GM18526 (cell line): ENCODE data around the gene ALDOB.

Experiments
- POLR2A ChIP-seq: IDR thresholded peaks from 3 replicates; pipeline ENCODE4 v1.6.1; 2011; ENCODE audit not compliant: insufficient read length; ENCODE audit errors: extremely low read depth

The ALDOB gene

DNA sequence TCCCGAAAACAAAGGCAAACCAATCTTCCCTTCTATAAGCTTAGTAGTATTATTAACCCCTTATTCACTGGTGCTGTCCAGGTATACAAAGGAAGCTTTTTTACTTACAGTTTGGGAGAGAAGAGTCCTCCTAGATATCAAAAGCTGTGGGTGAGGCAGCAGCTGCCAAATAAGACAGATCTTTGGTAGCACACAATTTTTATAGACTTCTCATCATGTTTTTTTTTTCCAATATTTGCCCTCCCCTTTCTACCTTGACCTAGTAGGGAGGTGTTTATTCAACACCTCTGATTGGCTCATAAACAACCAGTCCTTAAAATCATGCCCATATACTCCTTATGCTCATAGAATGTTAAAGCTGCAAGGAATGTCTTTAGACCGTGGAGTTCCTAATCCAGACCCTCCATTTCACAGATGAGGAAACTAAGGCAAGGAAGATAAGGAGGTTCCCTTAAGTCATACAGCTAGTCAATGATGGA, at the start of gene ALDOB:
Gene ALDOB (minus strand): TSS at position 174 of the 479 bp plus-strand sequence. CDS start 4,887 bp downstream, outside the sequence.
- TF ChIP-seq POLR2A, result no peak

DNA sequence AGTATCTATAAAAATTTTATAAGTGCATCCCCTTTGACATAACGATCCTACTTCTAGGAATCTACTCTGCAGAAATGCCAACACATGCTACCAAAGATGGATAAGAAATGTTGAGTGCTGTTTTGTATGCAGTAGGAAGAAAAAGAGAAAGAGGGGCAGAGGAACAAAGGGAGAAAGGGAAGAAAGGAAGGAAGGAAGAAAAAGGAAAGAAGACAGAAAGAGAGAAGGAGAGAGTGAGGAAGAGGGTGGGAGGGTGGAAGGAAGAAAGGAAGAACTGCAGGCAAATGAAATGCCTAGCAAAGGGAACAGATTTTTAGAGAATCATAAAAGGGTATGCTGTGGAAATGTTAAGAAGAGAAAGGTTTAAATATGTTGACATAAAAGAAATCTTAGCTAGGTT, 48.5 kb upstream of the ALDOB start:
- no peak for TF ChIP-seq POLR2A

DNA sequence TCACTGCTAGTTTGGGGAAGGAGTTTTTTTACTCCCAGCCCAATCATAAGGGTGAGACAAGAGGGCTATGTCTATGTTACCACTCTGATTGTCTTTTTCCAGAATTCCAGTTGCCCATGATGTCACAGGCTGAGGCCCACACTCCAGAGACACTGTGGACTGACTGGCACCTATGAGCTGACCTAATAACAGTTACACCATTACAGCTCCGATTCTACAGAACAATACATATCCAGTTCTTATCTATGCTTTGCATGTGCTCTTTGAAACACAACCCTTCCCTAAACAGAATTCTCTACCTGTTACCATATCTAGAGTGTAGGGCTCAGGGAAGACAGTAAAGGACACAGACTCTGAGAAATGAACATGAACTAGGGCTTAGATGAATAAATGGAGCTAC, 45.7 kb upstream of the ALDOB start:
- no peak for TF ChIP-seq POLR2A

DNA sequence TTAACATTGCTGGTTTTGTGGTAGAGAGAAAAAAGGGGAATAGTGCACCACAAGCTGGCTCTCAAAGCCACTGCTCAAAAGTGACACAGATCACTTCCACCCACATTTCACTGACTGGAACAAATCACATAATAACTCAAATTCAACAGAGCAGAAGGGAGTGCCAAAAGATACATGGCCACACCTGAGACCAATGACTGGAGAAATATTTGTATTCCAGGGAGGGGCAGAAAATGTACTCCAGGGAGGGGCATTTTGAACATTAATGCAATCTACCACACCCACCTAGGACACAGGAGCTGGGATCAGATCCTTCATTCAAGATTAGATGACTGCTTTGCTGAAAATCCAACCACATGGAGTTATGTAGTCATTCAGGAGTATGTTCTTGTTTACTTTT, 44.8 kb upstream of the ALDOB start:
- no peak for TF ChIP-seq POLR2A

DNA sequence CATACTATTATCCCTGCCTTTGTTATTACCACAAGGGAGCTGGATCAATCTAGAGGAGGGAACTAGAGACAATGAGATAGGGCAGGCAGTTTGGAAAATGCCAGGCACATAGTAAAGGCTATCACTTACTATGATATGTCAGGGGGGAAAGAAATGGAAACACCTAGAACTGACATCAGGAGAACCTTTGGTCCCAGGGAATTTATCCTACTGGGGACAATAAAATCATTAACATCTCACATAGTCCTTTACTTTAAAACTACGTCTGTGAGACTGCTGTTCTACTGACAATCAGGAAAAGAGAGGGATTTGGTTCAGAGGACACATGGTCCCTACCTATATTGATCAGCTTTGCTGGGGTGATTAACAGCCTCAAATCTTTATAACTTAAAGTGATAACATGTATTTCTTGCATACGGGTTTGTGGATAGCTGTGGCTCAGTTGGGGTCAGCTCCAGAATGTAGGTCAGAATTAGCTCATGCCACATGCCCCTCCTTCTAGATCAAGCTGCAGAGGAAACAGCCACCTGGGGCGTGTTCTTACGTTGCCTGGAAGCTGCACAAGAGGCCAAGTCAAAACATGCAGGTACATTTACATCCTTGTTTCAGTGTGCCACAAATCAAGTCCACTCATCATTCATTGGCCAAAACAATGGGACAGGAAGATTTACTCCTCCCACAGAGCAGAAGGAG, 43.9 kb upstream of the ALDOB start:
- no peak for TF ChIP-seq POLR2A

DNA sequence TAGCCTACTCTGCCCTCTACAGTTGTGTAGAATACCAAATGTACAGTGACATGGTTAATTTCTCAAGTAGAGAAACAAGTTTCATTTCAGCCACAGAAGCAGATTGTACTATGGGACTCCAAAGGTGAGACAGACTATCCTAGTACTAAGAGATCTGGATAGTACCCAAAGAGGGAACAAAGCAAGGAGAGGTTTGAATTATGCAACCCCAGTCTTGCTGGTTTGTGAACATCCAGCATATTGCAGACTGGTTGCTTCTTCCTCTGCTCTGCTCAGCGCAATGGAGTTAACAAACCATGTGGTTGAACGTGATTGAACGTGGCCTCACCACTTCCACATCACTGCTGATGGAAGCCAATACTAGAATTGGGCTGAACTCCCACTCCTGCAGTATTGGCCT, 43.3 kb upstream of the ALDOB start:
- TF ChIP-seq POLR2A, result no peak

DNA sequence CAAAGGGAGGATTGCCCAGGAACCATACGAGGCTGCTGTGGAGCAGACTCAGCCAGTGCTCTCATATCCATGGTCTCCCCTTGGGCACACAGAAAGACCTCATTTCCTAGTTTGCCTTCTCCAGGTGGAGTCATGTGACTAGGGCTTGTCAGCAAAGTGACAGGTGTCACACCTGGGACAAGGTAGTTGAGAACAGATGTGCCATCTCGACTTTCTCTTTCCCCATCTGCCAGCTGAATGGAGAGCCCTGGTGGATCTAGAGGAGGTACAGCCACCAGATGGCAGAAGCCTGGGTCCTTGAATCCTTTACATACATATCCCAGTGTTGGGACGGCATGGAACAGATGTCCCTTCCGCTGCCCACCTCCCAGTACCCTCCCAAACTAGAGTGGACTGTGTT, 42.9 kb upstream of the ALDOB start:
- no peak for TF ChIP-seq POLR2A

DNA sequence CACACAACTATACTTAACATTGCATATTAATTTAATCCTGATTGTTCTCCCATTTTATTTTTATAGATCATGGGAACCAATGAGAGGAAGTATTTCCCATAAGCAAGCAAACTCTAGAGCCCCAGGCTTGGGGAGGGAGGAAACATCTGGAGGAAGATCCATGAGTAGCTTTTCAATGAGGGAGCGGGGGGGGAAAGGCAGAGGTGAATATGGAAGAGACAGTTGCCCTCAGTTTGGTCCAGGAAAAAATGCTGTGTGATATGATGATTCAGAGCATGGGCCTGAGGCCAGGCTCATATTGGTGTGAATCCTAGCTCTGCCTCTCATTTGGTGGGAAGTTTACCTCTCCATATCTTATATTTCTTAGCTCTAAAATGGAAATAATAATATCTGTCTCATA, 42.2 kb upstream of the ALDOB start:
- no peak for TF ChIP-seq POLR2A

DNA sequence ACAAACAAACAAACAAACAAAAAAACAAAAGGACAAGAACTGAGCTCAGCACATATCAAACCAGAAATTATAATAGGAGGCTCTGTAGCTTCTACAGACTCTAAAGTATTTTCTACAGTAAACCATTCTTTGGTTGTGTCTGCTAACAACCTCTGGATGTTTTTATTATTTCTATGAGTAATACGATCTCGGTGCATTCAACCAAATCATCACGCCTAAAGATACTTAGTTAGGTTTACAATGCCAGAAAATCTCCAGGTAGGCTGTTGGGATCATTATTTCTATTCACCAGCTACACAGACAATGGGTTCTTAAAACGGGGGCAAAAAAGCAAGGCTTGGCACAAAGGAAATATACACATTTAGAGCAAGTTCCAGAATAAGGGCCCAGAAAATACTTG, 41.6 kb upstream of the ALDOB start:
- no peak for TF ChIP-seq POLR2A

DNA sequence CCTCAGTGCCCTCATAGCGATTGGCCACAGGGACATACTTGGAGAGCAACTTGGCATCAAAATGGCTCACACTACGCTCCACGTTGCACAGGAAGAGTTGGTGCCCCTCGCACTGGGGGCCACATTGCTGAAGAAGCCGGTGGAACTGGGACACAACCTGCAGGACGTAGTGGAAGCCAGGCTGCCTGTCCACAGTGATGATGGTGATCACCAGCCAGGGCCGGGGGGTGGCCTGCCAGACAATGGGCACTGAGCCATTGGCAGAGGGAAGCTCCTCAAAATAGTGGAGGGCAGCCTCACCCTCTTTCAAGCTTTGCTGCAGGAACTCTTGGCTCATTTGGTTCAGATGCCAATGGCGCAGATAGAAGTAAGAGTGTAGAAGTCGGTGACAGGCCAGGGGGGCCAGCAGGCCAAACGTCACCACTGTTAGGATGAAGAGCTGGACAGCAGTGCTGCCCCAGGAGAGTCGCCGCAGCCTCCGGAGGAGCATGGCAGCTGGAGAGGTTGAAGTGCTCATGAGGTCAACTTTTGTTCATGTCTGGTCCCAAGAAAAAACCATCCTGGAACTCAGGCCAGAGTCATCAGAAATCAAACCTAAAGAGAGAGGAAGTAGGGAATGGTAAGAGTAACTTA, 41.1 kb upstream of the ALDOB start:
- no peak for TF ChIP-seq POLR2A

DNA sequence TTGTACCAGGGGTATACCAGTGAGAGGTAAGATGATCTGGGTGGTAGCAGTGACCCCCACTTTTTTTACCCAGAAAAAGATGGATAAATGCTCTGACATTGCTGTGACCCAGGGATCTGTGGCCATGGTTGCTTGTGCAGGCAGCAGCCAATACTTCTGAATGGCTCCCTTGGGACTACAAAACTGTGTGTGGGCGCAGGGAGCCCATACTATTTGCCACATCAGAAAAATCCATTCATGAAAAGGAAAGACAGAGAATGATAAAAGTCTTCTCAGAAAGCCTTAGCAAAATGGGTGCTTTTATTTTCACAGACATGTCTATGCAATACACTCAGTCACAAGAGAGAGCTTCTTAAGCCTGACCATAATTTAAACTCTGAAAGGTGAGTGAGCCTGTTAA, 37.3 kb upstream of the ALDOB start:
- TF ChIP-seq POLR2A, result no peak

DNA sequence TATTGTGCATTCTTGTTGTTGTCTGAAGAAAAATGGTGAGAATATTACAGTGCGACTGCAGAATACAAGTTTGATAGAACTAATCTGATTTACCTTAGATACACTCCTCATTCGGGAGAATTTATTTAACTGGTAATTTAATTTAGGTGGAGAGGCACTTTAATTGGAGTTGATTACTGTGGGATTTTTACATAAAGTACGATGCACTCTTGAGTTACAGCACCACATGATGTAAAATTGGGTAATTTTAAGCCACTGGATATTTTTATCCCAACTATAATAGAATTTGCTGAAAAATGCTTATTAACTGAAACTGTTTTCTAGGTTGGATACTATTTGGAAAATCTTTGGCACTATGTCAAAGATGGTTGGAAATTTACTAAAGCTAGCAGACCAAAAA, 35.4 kb upstream of the ALDOB start:
- no peak for TF ChIP-seq POLR2A

DNA sequence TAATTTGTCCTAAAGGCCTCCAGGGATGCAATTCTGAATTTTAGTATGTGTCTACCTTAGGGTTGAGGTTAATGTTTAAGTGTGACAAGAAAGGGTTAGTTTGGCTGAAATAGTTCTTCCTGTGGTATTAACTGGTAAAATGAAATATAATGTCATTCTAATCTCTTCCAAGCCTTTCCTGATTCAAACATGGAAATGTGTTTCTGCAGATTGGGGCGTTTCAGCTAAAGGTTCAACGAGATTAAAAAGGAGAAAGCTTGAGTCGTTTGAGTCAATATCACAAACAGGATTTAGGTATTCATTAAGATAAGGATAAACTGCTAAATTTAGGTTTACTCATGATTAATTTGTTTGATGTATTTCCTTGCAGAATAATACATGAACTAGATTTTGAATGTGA, 34.4 kb upstream of the ALDOB start:
- TF ChIP-seq POLR2A, result no peak

DNA sequence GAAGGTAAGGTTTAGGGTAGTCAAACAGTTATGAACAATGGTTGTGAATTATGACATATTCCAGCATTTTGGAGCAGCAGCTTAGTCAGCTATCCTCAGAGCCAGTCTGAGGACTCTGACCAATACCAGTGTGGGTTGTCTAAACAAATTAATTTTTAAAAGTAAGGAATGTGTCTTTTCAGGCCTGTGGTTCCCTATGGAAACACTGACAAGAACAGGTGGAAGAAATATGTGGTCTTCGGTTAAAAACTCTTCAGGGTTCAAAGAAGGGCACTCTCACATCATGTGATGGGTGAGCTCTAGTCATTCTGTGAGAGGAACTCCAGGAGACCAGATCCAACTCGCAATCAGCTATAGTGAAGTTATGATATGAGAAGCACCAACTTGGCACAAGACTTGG, 33.5 kb upstream of the ALDOB start:
- TF ChIP-seq POLR2A, result no peak

DNA sequence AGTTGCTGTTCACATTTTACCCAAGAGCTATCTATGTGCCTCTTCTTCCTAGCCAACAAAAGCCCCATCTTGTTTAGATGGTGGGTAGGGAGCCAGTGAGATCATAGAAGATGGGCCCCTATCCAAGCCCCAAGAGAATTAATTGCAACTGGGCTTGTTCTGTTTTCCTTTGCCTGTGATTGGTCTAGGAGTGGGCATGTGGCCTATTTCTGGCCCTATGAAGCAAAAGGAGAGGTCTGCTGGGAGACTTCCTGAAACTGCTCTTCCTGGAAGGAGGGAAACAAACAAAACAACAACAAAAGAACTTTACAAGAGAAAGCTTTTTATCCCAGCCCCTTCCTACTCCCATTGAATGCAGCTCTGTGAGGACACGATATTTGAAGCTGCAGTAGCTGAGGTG, 32.5 kb upstream of the ALDOB start:
- no peak for TF ChIP-seq POLR2A

DNA sequence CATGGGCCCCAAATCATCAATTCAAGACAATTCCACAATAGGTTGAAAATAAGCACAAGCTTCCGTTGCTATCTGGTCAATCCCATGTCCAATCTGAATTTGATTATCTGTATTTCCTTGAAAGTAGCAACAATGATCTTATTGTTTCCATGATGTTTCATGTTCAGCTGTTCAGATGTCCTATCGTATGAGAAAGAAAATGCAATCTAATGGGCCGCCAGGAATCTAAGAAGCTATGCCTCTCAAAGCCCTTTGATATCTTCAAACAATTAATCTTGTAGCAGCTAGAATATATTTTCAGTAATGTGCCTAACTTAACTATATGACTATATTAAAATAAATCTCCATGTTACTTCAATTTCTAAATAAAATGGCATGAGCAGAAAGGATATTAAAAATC, 32.1 kb upstream of the ALDOB start:
- no peak for TF ChIP-seq POLR2A

DNA sequence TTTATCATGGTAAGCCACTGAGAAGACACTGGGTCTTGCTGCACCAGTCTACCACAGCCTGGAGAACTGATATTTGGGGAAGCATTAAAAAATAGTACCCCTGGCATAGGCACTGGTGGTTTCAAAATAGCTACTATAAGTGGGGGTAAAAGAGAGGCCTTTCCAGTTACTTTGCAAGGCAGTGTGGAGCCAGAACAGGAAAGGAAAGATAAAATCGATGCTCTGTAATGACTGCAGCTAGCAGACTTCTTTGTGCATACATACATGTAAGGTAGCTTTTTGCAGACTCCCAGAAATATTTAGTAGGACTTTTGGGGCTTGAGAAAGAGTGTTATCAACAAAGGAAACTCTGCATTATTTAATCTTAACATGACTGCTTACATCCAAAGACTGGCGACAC, 31.3 kb upstream of the ALDOB start:
- TF ChIP-seq POLR2A, result no peak
